ENCODE data around the gene MCTP1. TPM values are rescaled to one million over a fixed set of nuclear protein-coding genes. Genes with fewer than 3 reads are reported as not detected.

Gene MCTP1
- total and polyA plus RNA-seq, 2 of the 8 experiments (the other 6 are each of a cell fraction or from before 2014, with no cell fraction given) = 0.56 to 3.4 TPM

DNA sequence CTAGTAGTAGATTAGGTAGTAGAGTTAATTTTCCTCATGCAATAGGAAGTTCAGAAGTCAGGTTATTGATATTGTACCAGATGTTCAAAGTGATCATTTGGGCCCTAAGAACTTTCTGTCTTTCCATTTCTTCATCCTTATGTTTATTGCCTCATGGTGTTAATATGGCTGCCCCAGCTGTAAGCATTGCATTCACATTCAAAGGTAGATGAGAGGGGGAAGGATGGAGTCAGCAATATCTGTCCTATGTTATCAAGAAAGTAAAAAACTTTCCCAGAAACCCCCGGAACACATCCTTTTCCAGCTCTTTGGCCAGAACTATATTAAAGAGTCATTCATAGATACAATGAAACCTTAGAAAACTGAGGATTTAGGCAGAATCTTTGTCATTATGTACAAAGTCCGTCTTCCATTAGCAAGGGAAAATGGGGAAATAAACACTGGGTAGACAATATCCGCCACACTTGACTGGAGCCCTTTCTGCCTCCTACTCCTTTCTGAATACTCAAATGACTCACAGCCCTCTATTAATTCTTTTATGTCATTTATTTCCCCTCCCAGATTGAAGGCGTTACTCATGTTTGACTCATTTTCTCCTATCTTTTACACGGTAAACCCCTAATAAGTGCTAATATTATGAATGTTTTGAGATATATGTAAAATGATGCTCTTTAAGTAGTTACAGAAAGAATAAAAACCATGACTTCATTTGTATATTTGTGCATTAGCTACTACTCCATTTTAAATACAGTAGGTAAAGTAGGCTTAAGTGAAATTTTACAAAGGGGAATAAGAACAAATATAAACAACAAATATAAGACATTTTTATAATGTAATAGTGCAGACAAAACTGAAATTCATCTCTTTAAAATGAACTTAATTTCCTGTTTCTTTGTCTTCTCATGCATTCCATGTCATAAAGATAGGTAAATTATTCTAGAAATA, 538.8 kb downstream of the MCTP1 start:
- FAIRE-seq (no peak), DNase-seq (ENCODE audit: low read depth in 1 of 2, low spot score in 2 of 2) (no peak)
- H2AK5ac ChIP-seq (ENCODE audit: low read depth, low read length) = no peak overlapping the region
- no peak overlapping the region for H3K4ac ChIP-seq (replicated peaks; ENCODE audit: insufficient read length, low read depth, low read length)
- H3K23ac ChIP-seq (ENCODE audit: insufficient read length) = no peak overlapping the region
- H3K18ac ChIP-seq (ENCODE audit: extremely low read depth, low read length) = no peak overlapping the region
- H2BK5ac ChIP-seq (ENCODE audit: low read depth, low read length) = no peak overlapping the region
- no peaks in the 10 kb centered on the region for H3K79me2 ChIP-seq (ENCODE audit: control insufficient read depth in 1 of 2, insufficient read depth in 2 of 2, low read length in 2 of 2)
- H4K91ac ChIP-seq (replicated peaks; ENCODE audit: insufficient read length, low read length) = no peak overlapping the region
- no peak overlapping the region for H3K27ac ChIP-seq (ENCODE audit: low read depth, low read length)
- no peaks in the 10 kb centered on the region for H3K36me3 ChIP-seq (ENCODE audit: control insufficient read depth in 2 of 4, insufficient read depth in 4 of 4, low read length in 3 of 4)
- H2BK20ac ChIP-seq (ENCODE audit: low read length) = no peak overlapping the region
- TF ChIP-seq BCL11A (IDR thresholded peaks at IDR 0.05; ENCODE audit: low read depth in 2 of 2, low read length in 2 of 2) = no peak
- no peak for TF ChIP-seq SRF (IDR thresholded peaks at IDR 0.05; ENCODE audit: low read depth, low read length)
- TF ChIP-seq TCF12 (IDR thresholded peaks at IDR 0.05; ENCODE audit: low read depth, low read length) = no peak
- TF ChIP-seq CBX8 (IDR thresholded peaks at IDR 0.05; ENCODE audit: borderline replicate concordance, low read depth, low read length) = no peak
- no peak for TF ChIP-seq BACH1 (IDR thresholded peaks at IDR 0.05; ENCODE audit: low read length)
- no peak for TF ChIP-seq SUZ12 (IDR thresholded peaks at IDR 0.05; ENCODE audit: low read length)
- TF ChIP-seq SAP30 (IDR thresholded peaks at IDR 0.05; ENCODE audit: insufficient read depth, insufficient replicate concordance, low read length) = no peak
- TF ChIP-seq GABPA (IDR thresholded peaks at IDR 0.05; ENCODE audit: borderline replicate concordance, insufficient read depth, low read length) = no peak
- no peak for TF ChIP-seq YY1 (IDR thresholded peaks at IDR 0.05; ENCODE audit: low read depth, low read length)
- no peak for TF ChIP-seq SP2 (IDR thresholded peaks at IDR 0.05; ENCODE audit: low read length)
- TF ChIP-seq HDAC6 (IDR thresholded peaks at IDR 0.05; ENCODE audit: low read depth, low read length) = no peak
- no peak for TF ChIP-seq TBP (IDR thresholded peaks at IDR 0.05; ENCODE audit: low read depth, low read length)
- no peak overlapping the region for H2BK12ac ChIP-seq (ENCODE audit: low read depth, low read length)
- no peaks in the 10 kb centered on the region for H3K27me3 ChIP-seq (replicated peaks in 1 of 4; ENCODE audit: control insufficient read depth in 3 of 4, extremely low read depth in 1 of 4, insufficient read depth in 3 of 4, low read length in 3 of 4)
- no peak overlapping the region for H4K5ac ChIP-seq (ENCODE audit: insufficient read length, low read depth, low read length)
- no peak overlapping the region for H4K8ac ChIP-seq (ENCODE audit: extremely low read depth, insufficient read depth, low read length)
- H3K56ac ChIP-seq (replicated peaks; ENCODE audit: insufficient read length, low read depth, low read length) = no peak overlapping the region
- ChIA-PET POLR2A (ENCODE audit: partially characterized antibody) (no interaction called here), CTCF (ENCODE audit: partially characterized antibody) (interaction anchor here (0.7 to 2.4 kb wide), 4 partner anchors 8 to 493 kb away, joined by 3 to 16 read pairs (median 3); no protein-coding TSS in a partner anchor)
- H3K9ac ChIP-seq (replicated peaks in 1 of 4; ENCODE audit: extremely low read depth in 1 of 4, low read depth in 3 of 4, low read length in 3 of 4) = no peak overlapping the region
- no peaks in the 10 kb centered on the region for H3K9me3 ChIP-seq (ENCODE audit: insufficient read depth in 2 of 2, low read depth in 1 of 2, low read length in 1 of 2)
- no peak overlapping the region for H2AFZ ChIP-seq (ENCODE audit: low read length)
- H3K79me1 ChIP-seq (ENCODE audit: low read depth, low read length) = no peaks in the 10 kb centered on the region
- no peaks in the 10 kb centered on the region for H3K23me2 ChIP-seq (ENCODE audit: low read depth, low read length)
- no peaks in the 10 kb centered on the region for H4K20me1 ChIP-seq (replicated peaks in 1 of 2; ENCODE audit: control insufficient read depth in 1 of 2, insufficient read depth in 2 of 2, low read length in 2 of 2)
- H2BK15ac ChIP-seq (ENCODE audit: low read length) = no peak overlapping the region
- H3K14ac ChIP-seq (ENCODE audit: insufficient read length) = no peak overlapping the region
- H3K4me1 ChIP-seq (replicated peaks in 1 of 4; ENCODE audit: control insufficient read depth in 3 of 4, insufficient read depth in 4 of 4, low read length in 3 of 4) = no peaks in the 10 kb centered on the region
- WGBS, 2 experiments (ENCODE audit: extremely low coverage in 1 of 2, insufficient coverage in 1 of 2, insufficient read length in 1 of 2, insufficient replicate concordance in 2 of 2, low coverage in 1 of 2, low lambda C conversion rate in 2 of 2, missing lambda C conversion rate in 1 of 2) = 81% methylated on average over 5 of the region's 5 CpGs; no CpG with 5 or more reads in 1 of the 2 experiments
- H3K4me2 ChIP-seq (ENCODE audit: insufficient read depth in 1 of 2, low read depth in 2 of 2, low read length in 2 of 2) = no peak overlapping the region
- no peak overlapping the region for H2BK120ac ChIP-seq (replicated peaks; ENCODE audit: low read depth, low read length)
- no peak overlapping the region for H3K4me3 ChIP-seq (ENCODE audit: extremely low read depth in 1 of 4, insufficient read depth in 2 of 4, low read depth in 3 of 4, low read length in 4 of 4)

Measured in H1 (cell line).